Peyer's patch (tissue), 4 donors: ENCODE measurements around the gene MLPH.

Experiments
- CTCF ChIP-seq, 6 experiments: fragments of 450-650 bp in 4 of 6; fragments of 200-600 bp in 2 of 6; sonication (generic) in 1 of 6; IDR thresholded peaks; one replicate each; pipeline ENCODE4 v1.5.1; 2017 to 2019; ENCODE audit warnings: antibody characterized with exemption in 6 of 6, mild to moderate bottlenecking in 3 of 6, moderate library complexity in 1 of 6
- POLR2A ChIP-seq, 2 donors: fragments of 450-650 bp; IDR thresholded peaks; one replicate each; pipeline ENCODE4 v1.5.1; 2017; ENCODE audit warnings: antibody characterized with exemption in 2 of 2, mild to moderate bottlenecking in 2 of 2, moderate library complexity in 2 of 2

- TF ChIP-seq CTCF (IDR thresholded peaks at IDR 0.05): no peak
- TF ChIP-seq POLR2A (IDR thresholded peaks at IDR 0.05): no peak
These were observed 1.2 kb downstream of the MLPH start for GRCh38 chr2:237488295-237488694.
